ENCODE results near the gene SV2C. TPM values are rescaled to one million over a fixed set of nuclear protein-coding genes. Genes with fewer than 3 reads are reported as not detected.

The SV2C gene
- total and polyA plus RNA-seq, 2 of the 13 experiments (the other 11 are each of a cell fraction or from before 2014, with no cell fraction given), result not detected

DNA sequence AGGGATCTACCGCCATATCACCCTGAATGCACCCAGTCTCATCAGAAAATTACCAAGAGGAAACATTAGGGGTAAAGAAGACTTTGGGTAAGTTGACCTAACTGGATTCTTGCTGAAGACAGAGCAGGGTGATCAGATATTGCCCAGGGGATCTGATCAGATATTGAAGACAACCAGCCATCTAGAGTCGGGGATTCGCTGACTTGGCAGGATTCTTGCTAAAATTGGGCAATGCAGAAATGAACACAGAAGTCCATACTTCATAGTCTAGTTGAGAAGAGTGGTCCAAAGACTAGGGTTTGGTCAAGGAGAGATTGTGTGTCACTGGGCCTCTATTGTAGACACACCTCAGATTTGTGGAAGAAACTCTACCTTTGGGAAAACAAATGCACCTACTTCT lies 107.2 kb downstream of the SV2C start:
- H3K9ac ChIP-seq (ENCODE audit: insufficient read depth, low read depth, low read length), result no peak overlapping the region
- H3K27me3 ChIP-seq (ENCODE audit: control insufficient read depth in 1 of 2, insufficient read depth in 2 of 2, low read length in 2 of 2), result no peaks in the 10 kb centered on the region
- POLR2A ChIA-PET, result no interaction called here
- H3K9me3 ChIP-seq (ENCODE audit: low read length), result no peaks in the 10 kb centered on the region
- no peak for ATAC-seq
- intact Hi-C loops (cut with micrococcal nuclease; ENCODE audit: unreplicated experiment) (no loop called here), in situ Hi-C loops (cut with HindIII; ENCODE audit: extremely low pct_ligation_motif_present, low pct_unique_long_range_greater_than_20kb) (no loop called here)
- H4K20me1 ChIP-seq (ENCODE audit: insufficient read depth, low read length), result no peaks in the 10 kb centered on the region
- no peak overlapping the region for H2AFZ ChIP-seq (ENCODE audit: low read length)
- no peak for TF ChIP-seq ZZZ3 (CRISPR knock-in tag; IDR thresholded peaks at IDR 0.05; ENCODE audit: borderline replicate concordance)
- peak; percentile 77 for TF ChIP-seq MAFF (IDR thresholded peaks at IDR 0.05; ENCODE audit: low read depth, low read length)
- peak; percentile 67 to 88 for TF ChIP-seq MAFK (conservative IDR thresholded peaks at IDR 0.05 in 1 of 2, IDR thresholded peaks at IDR 0.05 in 1 of 2; ENCODE audit: low read length in 2 of 2)
- no peak for TF ChIP-seq FOXA1 (IDR thresholded peaks at IDR 0.05)
- no peak for TF ChIP-seq FOXA1 (CRISPR knock-in tag; IDR thresholded peaks at IDR 0.05)
- CTCF ChIA-PET (ENCODE audit: low intra/inter-chr PET ratio, low total read pairs), result no interaction called here
- no peak overlapping the region for H3K4me2 ChIP-seq (ENCODE audit: low read depth, low read length)
- DNase-seq (ENCODE audit: low spot score), result no peak
- no peak overlapping the region for H3K4me3 ChIP-seq (replicated peaks in 1 of 3; ENCODE audit: insufficient read depth in 1 of 3, low read depth in 2 of 3, low read length in 3 of 3)
- WGBS (ENCODE audit: low lambda C conversion rate), result 15% methylated on average over 3 of the region's 3 CpGs
- BruUV-seq (replicated peaks), result no TSS peak
- no peaks in the 10 kb centered on the region for H3K4me1 ChIP-seq (ENCODE audit: insufficient read depth, low read length)
- H3K79me2 ChIP-seq (ENCODE audit: insufficient read depth, low read length), result no peaks in the 10 kb centered on the region
- FAIRE-seq, result no peak
- no peak overlapping the region for H3K27ac ChIP-seq (ENCODE audit: extremely low read length, insufficient read depth, low read length)
- no peaks in the 10 kb centered on the region for H3K36me3 ChIP-seq (replicated peaks in 1 of 2; ENCODE audit: control insufficient read depth in 1 of 2, insufficient read depth in 2 of 2, low read length in 2 of 2)

DNA sequence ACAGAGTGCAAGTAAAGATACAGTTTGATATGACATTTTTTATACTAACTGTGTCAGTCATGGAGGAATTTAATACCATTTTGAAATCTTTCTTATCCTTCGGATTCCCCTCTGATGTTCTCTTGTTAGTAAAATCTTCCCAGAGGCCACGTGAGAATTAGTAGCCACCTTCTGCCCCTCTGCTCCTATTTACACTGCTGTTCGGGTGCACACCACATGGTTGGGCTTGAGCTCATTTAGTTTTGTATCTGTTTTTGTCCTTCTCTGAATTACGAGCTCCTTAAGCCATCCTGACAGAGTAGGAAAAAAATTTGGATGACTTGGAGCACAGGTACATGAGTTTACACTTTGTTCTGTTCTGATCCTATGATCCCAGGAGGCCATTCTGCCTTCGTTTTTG lies 109.7 kb downstream of the SV2C start:
- FAIRE-seq, result no peak
- CTCF ChIA-PET (ENCODE audit: low intra/inter-chr PET ratio, low total read pairs), result no interaction called here

More for the DNA sequence above, 109.7 kb downstream of the SV2C start:
- no peak for TF ChIP-seq ZNF616 (CRISPR knock-in tag; IDR thresholded peaks at IDR 0.05; ENCODE audit: low read depth)
- Histone ChIP-seq H3K27me3 (ENCODE audit: control insufficient read depth in 1 of 2, insufficient read depth in 2 of 2, low read length in 2 of 2) (no peaks in the 10 kb centered on the region), H3K36me3 (replicated peaks in 1 of 2; ENCODE audit: control insufficient read depth in 1 of 2, insufficient read depth in 2 of 2, low read length in 2 of 2) (no peaks in the 10 kb centered on the region), H3K9me3 (ENCODE audit: low read length) (no peaks in the 10 kb centered on the region), H3K9ac (ENCODE audit: insufficient read depth, low read depth, low read length) (no peak overlapping the region), H4K20me1 (ENCODE audit: insufficient read depth, low read length) (no peaks in the 10 kb centered on the region), H3K27ac (ENCODE audit: extremely low read length, insufficient read depth, low read length) (no peak overlapping the region), H3K4me3 (replicated peaks in 1 of 3; ENCODE audit: insufficient read depth in 1 of 3, low read depth in 2 of 3, low read length in 3 of 3) (no peak overlapping the region), H3K4me1 (ENCODE audit: insufficient read depth, low read length) (no peaks in the 10 kb centered on the region), H3K4me2 (ENCODE audit: low read depth, low read length) (no peak overlapping the region), H2AFZ (ENCODE audit: low read length) (no peak overlapping the region), H3K79me2 (ENCODE audit: insufficient read depth, low read length) (no peaks in the 10 kb centered on the region)
- BruUV-seq (replicated peaks), result no TSS peak
- WGBS (ENCODE audit: low lambda C conversion rate), result 14% methylated on average over 5 of the region's 5 CpGs
- in situ Hi-C loops (cut with HindIII; ENCODE audit: extremely low pct_ligation_motif_present, low pct_unique_long_range_greater_than_20kb), result no loop called here
- intact Hi-C loops (cut with micrococcal nuclease; ENCODE audit: unreplicated experiment), result no loop called here
- DNase-seq (ENCODE audit: low spot score), result no peak
- no peak for ATAC-seq
- POLR2A ChIA-PET, result no interaction called here
